ENCODE results near the gene SDK1. TPM values are rescaled to one million over a fixed set of nuclear protein-coding genes. Genes with fewer than 3 reads are reported as not detected.

Gene SDK1
- total RNA-seq, 1 donor from 2014 or later: 3.9 TPM

GRCh38 chr7:3892157-3892556 lies 591.1 kb downstream of the SDK1 start:
- H3K36me3 ChIP-seq (ENCODE audit: control insufficient read depth, insufficient read depth, low read length): no peaks in the 10 kb centered on the region
- no peak for DNase-seq (ENCODE audit: low read depth)
- H3K27me3 ChIP-seq (ENCODE audit: control insufficient read depth, insufficient read depth, low read length): no peaks in the 10 kb centered on the region
- TF ChIP-seq, protein P1, sequence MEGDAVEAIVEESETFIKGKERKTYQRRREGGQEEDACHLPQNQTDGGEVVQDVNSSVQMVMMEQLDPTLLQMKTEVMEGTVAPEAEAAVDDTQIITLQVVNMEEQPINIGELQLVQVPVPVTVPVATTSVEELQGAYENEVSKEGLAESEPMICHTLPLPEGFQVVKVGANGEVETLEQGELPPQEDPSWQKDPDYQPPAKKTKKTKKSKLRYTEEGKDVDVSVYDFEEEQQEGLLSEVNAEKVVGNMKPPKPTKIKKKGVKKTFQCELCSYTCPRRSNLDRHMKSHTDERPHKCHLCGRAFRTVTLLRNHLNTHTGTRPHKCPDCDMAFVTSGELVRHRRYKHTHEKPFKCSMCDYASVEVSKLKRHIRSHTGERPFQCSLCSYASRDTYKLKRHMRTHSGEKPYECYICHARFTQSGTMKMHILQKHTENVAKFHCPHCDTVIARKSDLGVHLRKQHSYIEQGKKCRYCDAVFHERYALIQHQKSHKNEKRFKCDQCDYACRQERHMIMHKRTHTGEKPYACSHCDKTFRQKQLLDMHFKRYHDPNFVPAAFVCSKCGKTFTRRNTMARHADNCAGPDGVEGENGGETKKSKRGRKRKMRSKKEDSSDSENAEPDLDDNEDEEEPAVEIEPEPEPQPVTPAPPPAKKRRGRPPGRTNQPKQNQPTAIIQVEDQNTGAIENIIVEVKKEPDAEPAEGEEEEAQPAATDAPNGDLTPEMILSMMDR (IDR thresholded peaks at IDR 0.05; ENCODE audit: insufficient read depth, low read length, poor library complexity, severe bottlenecking): no peak
- H3K4me3 ChIP-seq (ENCODE audit: low read depth, low read length): no peak overlapping the region

GRCh38 chr7:3892686-3893085 lies 591.6 kb downstream of the SDK1 start:
- no peak overlapping the region for H3K4me3 ChIP-seq (ENCODE audit: low read depth, low read length)
- H3K27me3 ChIP-seq (ENCODE audit: control insufficient read depth, insufficient read depth, low read length): no peaks in the 10 kb centered on the region
- TF ChIP-seq, protein P1 (IDR thresholded peaks at IDR 0.05; ENCODE audit: insufficient read depth, low read length, poor library complexity, severe bottlenecking): no peak
- H3K36me3 ChIP-seq (ENCODE audit: control insufficient read depth, insufficient read depth, low read length): no peaks in the 10 kb centered on the region
- no peak for DNase-seq (ENCODE audit: low read depth)

GRCh38 chr7:3893151-3893788 lies 592.2 kb downstream of the SDK1 start:
- TF ChIP-seq, protein P1 (IDR thresholded peaks at IDR 0.05; ENCODE audit: insufficient read depth, low read length, poor library complexity, severe bottlenecking): no peak
- Histone ChIP-seq H3K4me3 (ENCODE audit: low read depth, low read length) (no peak overlapping the region), H3K36me3 (ENCODE audit: control insufficient read depth, insufficient read depth, low read length) (no peaks in the 10 kb centered on the region), H3K27me3 (ENCODE audit: control insufficient read depth, insufficient read depth, low read length) (no peaks in the 10 kb centered on the region)
- DNase-seq (ENCODE audit: low read depth): no peak

DNA sequence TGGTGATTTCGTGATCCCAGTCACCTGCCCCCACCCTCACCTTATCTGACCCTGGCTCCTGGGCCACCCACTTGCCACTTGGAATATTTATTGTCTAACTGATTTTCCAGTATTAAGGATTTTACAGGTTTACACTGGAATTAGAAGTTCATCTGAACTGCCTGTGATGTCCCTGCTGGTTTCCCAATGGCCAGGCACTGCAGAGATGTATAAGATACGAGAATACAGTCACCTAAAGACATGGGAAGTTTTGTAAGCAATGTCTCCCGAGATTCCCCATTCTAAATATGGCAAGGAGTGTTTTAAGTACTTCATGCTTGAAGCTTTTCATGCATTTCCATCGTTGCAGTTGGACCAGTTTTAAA lies 592.7 kb downstream of the SDK1 start:
- Histone ChIP-seq H3K4me3 (ENCODE audit: low read depth, low read length) (no peak overlapping the region), H3K27me3 (ENCODE audit: control insufficient read depth, insufficient read depth, low read length) (no peaks in the 10 kb centered on the region), H3K36me3 (ENCODE audit: control insufficient read depth, insufficient read depth, low read length) (no peaks in the 10 kb centered on the region)
- TF ChIP-seq, protein P1 (IDR thresholded peaks at IDR 0.05; ENCODE audit: insufficient read depth, low read length, poor library complexity, severe bottlenecking): no peak
- no peak for DNase-seq (ENCODE audit: low read depth)

DNA sequence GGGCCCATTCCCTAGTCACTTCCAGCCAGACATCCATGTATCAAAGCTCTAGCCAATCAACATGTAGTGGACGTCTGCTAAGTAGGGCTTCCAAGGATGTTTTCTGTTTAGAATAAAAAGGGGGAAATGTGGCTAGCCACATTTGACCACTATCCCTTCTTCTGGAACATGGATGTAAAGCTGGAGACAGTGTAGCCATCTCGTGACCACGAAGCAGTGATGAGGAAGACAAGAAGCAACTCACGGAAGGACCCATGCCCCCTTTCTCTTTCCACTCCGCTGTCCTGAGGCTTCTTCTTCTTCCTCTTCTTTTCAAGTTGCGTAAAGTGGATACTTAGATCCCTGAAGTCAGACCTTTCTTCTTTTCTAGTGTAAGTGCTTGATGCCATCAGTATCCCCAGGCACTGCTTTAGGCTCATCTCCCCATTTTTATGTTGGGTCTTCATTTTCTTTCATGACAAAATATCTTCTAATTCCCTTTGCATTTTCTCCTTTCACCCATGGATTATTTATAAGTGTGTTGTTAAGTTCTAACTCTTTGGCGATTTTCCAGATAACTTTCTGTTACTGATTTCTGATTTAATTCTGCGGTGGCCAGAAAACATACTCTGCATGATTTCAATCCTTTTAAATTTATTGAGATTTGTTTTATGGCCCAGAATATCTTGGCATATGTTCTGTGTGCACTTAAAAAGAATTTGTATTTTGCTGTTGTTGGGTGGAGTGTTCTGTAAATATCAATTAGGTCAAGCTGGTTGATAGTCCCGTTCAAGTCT lies 594.5 kb downstream of the SDK1 start:
- Histone ChIP-seq H3K27me3 (ENCODE audit: control insufficient read depth, insufficient read depth, low read length) (no peaks in the 10 kb centered on the region), H3K4me3 (ENCODE audit: low read depth, low read length) (no peak overlapping the region), H3K36me3 (ENCODE audit: control insufficient read depth, insufficient read depth, low read length) (no peaks in the 10 kb centered on the region)
- no peak for DNase-seq (ENCODE audit: low read depth)
- TF ChIP-seq, protein P1 (IDR thresholded peaks at IDR 0.05; ENCODE audit: insufficient read depth, low read length, poor library complexity, severe bottlenecking): no peak

All from kidney epithelial cell (primary cell).